ENCODE measurements around the gene C2CD4C. TPM values are rescaled to one million over a fixed set of nuclear protein-coding genes. Genes with fewer than 3 reads are reported as not detected.
"Not testable (repeated sequence)": the region's sequence is repeated elsewhere in the genome, so short reads cannot be mapped to it uniquely, and the experiment has no call there.

C2CD4C gene
- total and polyA plus RNA-seq, 2 donors, result 0.38 to 0.59 TPM

GRCh38 chr19:450912-451481 is 42.0 kb upstream of the C2CD4C start:
- not testable (repeated sequence) for H3K4me1 ChIP-seq (ENCODE audit: control insufficient read depth in 2 of 2, insufficient read depth in 2 of 2, low read length in 2 of 2)

GRCh38 chr19:449916-450315 is 41.0 kb upstream of the C2CD4C start:
- peaks cover 0 to 6% of the 10 kb centered on the region in 2 donors for H3K27me3 ChIP-seq (ENCODE audit: control insufficient read depth in 2 of 2, insufficient read depth in 1 of 2, low read length in 1 of 2)
- H3K27ac ChIP-seq (ENCODE audit: low read depth in 1 of 2, low read length in 1 of 2), result no peak overlapping the region
- WGBS, result 97% methylated on average over 20 of the region's 20 CpGs

More at GRCh38 chr19:450912-451481, 42.0 kb upstream of the C2CD4C start:
- peaks cover 7 to 50% of the 10 kb centered on the region in 2 donors for H3K9me3 ChIP-seq (ENCODE audit: control insufficient read depth in 2 of 2, insufficient read depth in 1 of 2, low read length in 1 of 2)
- H3K27ac ChIP-seq (ENCODE audit: low read depth in 1 of 2, low read length in 1 of 2); H3K4me3 ChIP-seq (ENCODE audit: low read length in 2 of 2); H3K36me3 ChIP-seq (ENCODE audit: control insufficient read depth in 2 of 2, insufficient read depth in 2 of 2, low read length in 1 of 2); H3K27me3 ChIP-seq (ENCODE audit: control insufficient read depth in 2 of 2, insufficient read depth in 1 of 2, low read length in 1 of 2); DNase-seq (ENCODE audit: low read depth in 6 of 9, low spot score in 9 of 9): not testable (repeated sequence)
- 98% methylated on average over 33 of the region's 33 CpGs for WGBS

GRCh38 chr19:447816-448560 is 39.0 kb upstream of the C2CD4C start:
- no peak overlapping the region for H3K27ac ChIP-seq (ENCODE audit: low read depth in 1 of 2, low read length in 1 of 2)
- DNase-seq (ENCODE audit: low read depth in 6 of 9, low spot score in 9 of 9), result no peak

More at GRCh38 chr19:449916-450315, 41.0 kb upstream of the C2CD4C start:
- Histone ChIP-seq H3K9me3 (ENCODE audit: control insufficient read depth in 2 of 2, insufficient read depth in 1 of 2, low read length in 1 of 2) (peaks cover 5 to 40% of the 10 kb centered on the region in 2 donors), H3K4me1 (ENCODE audit: control insufficient read depth in 2 of 2, insufficient read depth in 2 of 2, low read length in 2 of 2) (no peaks in the 10 kb centered on the region), H3K36me3 (ENCODE audit: control insufficient read depth in 2 of 2, insufficient read depth in 2 of 2, low read length in 1 of 2) (no peaks in the 10 kb centered on the region), H3K4me3 (ENCODE audit: low read length in 2 of 2) (no peak overlapping the region)
- DNase-seq (ENCODE audit: low read depth in 6 of 9, low spot score in 9 of 9), result no peak

GRCh38 chr19:447064-447426 is 38.1 kb upstream of the C2CD4C start:
- H3K27ac ChIP-seq (ENCODE audit: low read depth in 1 of 2, low read length in 1 of 2), result no peak overlapping the region
- H3K4me1 ChIP-seq (ENCODE audit: control insufficient read depth in 2 of 2, insufficient read depth in 2 of 2, low read length in 2 of 2), result no peaks in the 10 kb centered on the region
- H3K27me3 ChIP-seq (ENCODE audit: control insufficient read depth in 2 of 2, insufficient read depth in 1 of 2, low read length in 1 of 2), result peaks cover 0 to 6% of the 10 kb centered on the region in 2 donors
- no peaks in the 10 kb centered on the region for H3K36me3 ChIP-seq (ENCODE audit: control insufficient read depth in 2 of 2, insufficient read depth in 2 of 2, low read length in 1 of 2)
- 89% methylated on average over 24 of the region's 24 CpGs for WGBS
- no peak overlapping the region for H3K4me3 ChIP-seq (ENCODE audit: low read length in 2 of 2)
- peaks cover 4 to 21% of the 10 kb centered on the region in 2 donors for H3K9me3 ChIP-seq (ENCODE audit: control insufficient read depth in 2 of 2, insufficient read depth in 1 of 2, low read length in 1 of 2)
- no peak for DNase-seq (ENCODE audit: low read depth in 6 of 9, low spot score in 9 of 9)

More at GRCh38 chr19:447816-448560, 39.0 kb upstream of the C2CD4C start:
- Histone ChIP-seq H3K27me3 (ENCODE audit: control insufficient read depth in 2 of 2, insufficient read depth in 1 of 2, low read length in 1 of 2) (peaks cover 0 to 6% of the 10 kb centered on the region in 2 donors), H3K4me3 (ENCODE audit: low read length in 2 of 2) (no peak overlapping the region), H3K9me3 (ENCODE audit: control insufficient read depth in 2 of 2, insufficient read depth in 1 of 2, low read length in 1 of 2) (peaks cover 4 to 28% of the 10 kb centered on the region in 2 donors), H3K36me3 (ENCODE audit: control insufficient read depth in 2 of 2, insufficient read depth in 2 of 2, low read length in 1 of 2) (no peaks in the 10 kb centered on the region), H3K4me1 (ENCODE audit: control insufficient read depth in 2 of 2, insufficient read depth in 2 of 2, low read length in 2 of 2) (no peaks in the 10 kb centered on the region)
- 45% methylated on average over 31 of the region's 31 CpGs for WGBS

- Histone ChIP-seq H3K4me1 (ENCODE audit: control insufficient read depth in 2 of 2, insufficient read depth in 2 of 2, low read length in 2 of 2) (no peaks in the 10 kb centered on the region), H3K9me3 (ENCODE audit: control insufficient read depth in 2 of 2, insufficient read depth in 1 of 2, low read length in 1 of 2) (peaks cover 0 to 4% of the 10 kb centered on the region in 2 donors), H3K27me3 (ENCODE audit: control insufficient read depth in 2 of 2, insufficient read depth in 1 of 2, low read length in 1 of 2) (peaks cover 0 to 16% of the 10 kb centered on the region in 2 donors), H3K36me3 (ENCODE audit: control insufficient read depth in 2 of 2, insufficient read depth in 2 of 2, low read length in 1 of 2) (no peaks in the 10 kb centered on the region), H3K4me3 (ENCODE audit: low read length in 2 of 2) (no peak overlapping the region), H3K27ac (ENCODE audit: low read depth in 1 of 2, low read length in 1 of 2) (no peak overlapping the region)
- WGBS, result 95% methylated on average over 26 of the region's 26 CpGs
- no peak for DNase-seq (ENCODE audit: low read depth in 6 of 9, low spot score in 9 of 9)
These were observed 35.8 kb upstream of the C2CD4C start for GRCh38 chr19:444677-445210.

- WGBS, result 96% methylated on average over 2 of the region's 2 CpGs
- DNase-seq (ENCODE audit: low read depth in 6 of 9, low spot score in 9 of 9), result no peak
- Histone ChIP-seq H3K27ac (ENCODE audit: low read depth in 1 of 2, low read length in 1 of 2) (no peak overlapping the region), H3K36me3 (ENCODE audit: control insufficient read depth in 2 of 2, insufficient read depth in 2 of 2, low read length in 1 of 2) (no peaks in the 10 kb centered on the region), H3K27me3 (ENCODE audit: control insufficient read depth in 2 of 2, insufficient read depth in 1 of 2, low read length in 1 of 2) (peaks cover 0 to 11% of the 10 kb centered on the region in 2 donors), H3K4me1 (ENCODE audit: control insufficient read depth in 2 of 2, insufficient read depth in 2 of 2, low read length in 2 of 2) (no peaks in the 10 kb centered on the region), H3K4me3 (ENCODE audit: low read length in 2 of 2) (no peak overlapping the region), H3K9me3 (ENCODE audit: control insufficient read depth in 2 of 2, insufficient read depth in 1 of 2, low read length in 1 of 2) (peaks cover 0 to 4% of the 10 kb centered on the region in 2 donors)
These were observed 34.1 kb upstream of the C2CD4C start for GRCh38 chr19:443005-443404.

- WGBS, result 100% methylated on average over 2 of the region's 2 CpGs
- DNase-seq (ENCODE audit: low read depth in 6 of 9, low spot score in 9 of 9), result no peak
- no peak overlapping the region for H3K4me3 ChIP-seq (ENCODE audit: low read length in 2 of 2)
- peaks cover 0 to 9% of the 10 kb centered on the region in 2 donors for H3K27me3 ChIP-seq (ENCODE audit: control insufficient read depth in 2 of 2, insufficient read depth in 1 of 2, low read length in 1 of 2)
- no peak overlapping the region for H3K27ac ChIP-seq (ENCODE audit: low read depth in 1 of 2, low read length in 1 of 2)
- H3K36me3 ChIP-seq (ENCODE audit: control insufficient read depth in 2 of 2, insufficient read depth in 2 of 2, low read length in 1 of 2), result no peaks in the 10 kb centered on the region
- H3K4me1 ChIP-seq (ENCODE audit: control insufficient read depth in 2 of 2, insufficient read depth in 2 of 2, low read length in 2 of 2), result no peaks in the 10 kb centered on the region
- peaks cover 0 to 4% of the 10 kb centered on the region in 2 donors for H3K9me3 ChIP-seq (ENCODE audit: control insufficient read depth in 2 of 2, insufficient read depth in 1 of 2, low read length in 1 of 2)
These were observed 33.1 kb upstream of the C2CD4C start for GRCh38 chr19:442085-442484.

GRCh38 chr19:441213-441836 is 32.4 kb upstream of the C2CD4C start:
- Histone ChIP-seq H3K36me3 (ENCODE audit: control insufficient read depth in 2 of 2, insufficient read depth in 2 of 2, low read length in 1 of 2) (no peaks in the 10 kb centered on the region), H3K27me3 (ENCODE audit: control insufficient read depth in 2 of 2, insufficient read depth in 1 of 2, low read length in 1 of 2) (peaks cover 0 to 9% of the 10 kb centered on the region in 2 donors), H3K4me3 (ENCODE audit: low read length in 2 of 2) (no peak overlapping the region), H3K9me3 (ENCODE audit: control insufficient read depth in 2 of 2, insufficient read depth in 1 of 2, low read length in 1 of 2) (peaks cover 0 to 4% of the 10 kb centered on the region in 2 donors), H3K4me1 (ENCODE audit: control insufficient read depth in 2 of 2, insufficient read depth in 2 of 2, low read length in 2 of 2) (no peaks in the 10 kb centered on the region), H3K27ac (ENCODE audit: low read depth in 1 of 2, low read length in 1 of 2) (no peak overlapping the region)
- DNase-seq (ENCODE audit: low read depth in 6 of 9, low spot score in 9 of 9), result no peak
- WGBS, result 33% methylated on average over 23 of the region's 23 CpGs
